Measurements from ENCODE around the gene DCLK3. TPM values are rescaled to one million over a fixed set of nuclear protein-coding genes. Genes with fewer than 3 reads are reported as not detected.

The DCLK3 gene
- total RNA-seq, 1 donor from 2014 or later: not detected

GRCh38 chr3:36811768-36812167 is 47.4 kb upstream of the DCLK3 start:
- H3K27me3 ChIP-seq (ENCODE audit: insufficient read depth, low read length): no peaks in the 10 kb centered on the region
- Mint-ChIP-seq H3K9me3 (ENCODE audit: unreplicated experiment) (no peaks in the 10 kb centered on the region), H3K27me3 (ENCODE audit: low read depth, unreplicated experiment) (peaks cover 22% of the 10 kb centered on the region), H3K4me3 (ENCODE audit: unreplicated experiment) (no peak overlapping the region), H3K36me3 (ENCODE audit: low read depth, unreplicated experiment) (no peaks in the 10 kb centered on the region), H3K27ac (ENCODE audit: unreplicated experiment) (no peak overlapping the region), H3K4me1 (ENCODE audit: low read depth, unreplicated experiment) (peaks cover 4% of the 10 kb centered on the region)
- H4K20me1 ChIP-seq (ENCODE audit: insufficient read depth, low read length): no peaks in the 10 kb centered on the region
- no peaks in the 10 kb centered on the region for H3K36me3 ChIP-seq (ENCODE audit: insufficient read depth, low read length)
- no peak overlapping the region for H3K4me3 ChIP-seq (ENCODE audit: insufficient read depth, low read depth, low read length)
- no peak overlapping the region for H2AFZ ChIP-seq (ENCODE audit: low read depth, low read length)
- no peak overlapping the region for H3K9ac ChIP-seq (ENCODE audit: low read length)
- no peaks in the 10 kb centered on the region for H3K9me3 ChIP-seq (ENCODE audit: insufficient read depth, low read depth, low read length)
- no peaks in the 10 kb centered on the region for H3K4me1 ChIP-seq (ENCODE audit: insufficient read depth, low read length)
- DNase-seq (ENCODE audit: low read depth) (no peak), FAIRE-seq (no peak)
- no peak for TF ChIP-seq CTCF (IDR thresholded peaks at IDR 0.05; ENCODE audit: insufficient read depth, low read depth, low read length)
- TF ChIP-seq EZH2 (IDR thresholded peaks at IDR 0.05; ENCODE audit: insufficient read depth, low read length): no peak
- no peak overlapping the region for H3K27ac ChIP-seq (ENCODE audit: low read depth, low read length)
- H3K79me2 ChIP-seq (ENCODE audit: insufficient read depth, low read length): no peaks in the 10 kb centered on the region
- H3K4me2 ChIP-seq (ENCODE audit: low read length): no peak overlapping the region

GRCh38 chr3:36804295-36805055 is 40.1 kb upstream of the DCLK3 start:
- H3K27ac ChIP-seq (ENCODE audit: low read depth, low read length): no peak overlapping the region
- no peak for TF ChIP-seq EZH2 (IDR thresholded peaks at IDR 0.05; ENCODE audit: insufficient read depth, low read length)
- no peak for TF ChIP-seq CTCF (IDR thresholded peaks at IDR 0.05; ENCODE audit: insufficient read depth, low read depth, low read length)
- H3K79me2 ChIP-seq (ENCODE audit: insufficient read depth, low read length): no peaks in the 10 kb centered on the region
- no peaks in the 10 kb centered on the region for H3K27me3 ChIP-seq (ENCODE audit: insufficient read depth, low read length)
- H3K4me3 ChIP-seq (ENCODE audit: insufficient read depth, low read depth, low read length): no peak overlapping the region
- H4K20me1 ChIP-seq (ENCODE audit: insufficient read depth, low read length): no peaks in the 10 kb centered on the region
- H3K4me2 ChIP-seq (ENCODE audit: low read length): no peak overlapping the region
- no peaks in the 10 kb centered on the region for H3K4me1 ChIP-seq (ENCODE audit: insufficient read depth, low read length)
- no peaks in the 10 kb centered on the region for H3K36me3 Mint-ChIP-seq (ENCODE audit: low read depth, unreplicated experiment)
- no peaks in the 10 kb centered on the region for H3K4me1 Mint-ChIP-seq (ENCODE audit: low read depth, unreplicated experiment)
- peaks cover 8% of the 10 kb centered on the region for H3K9me3 Mint-ChIP-seq (ENCODE audit: unreplicated experiment)
- FAIRE-seq (no peak), DNase-seq (ENCODE audit: low read depth) (no peak)
- no peaks in the 10 kb centered on the region for H3K9me3 ChIP-seq (ENCODE audit: insufficient read depth, low read depth, low read length)
- H3K27me3 Mint-ChIP-seq (ENCODE audit: low read depth, unreplicated experiment): peaks cover 2% of the 10 kb centered on the region
- no peak overlapping the region for H2AFZ ChIP-seq (ENCODE audit: low read depth, low read length)
- H3K27ac Mint-ChIP-seq (ENCODE audit: unreplicated experiment): no peak overlapping the region
- no peak overlapping the region for H3K4me3 Mint-ChIP-seq (ENCODE audit: unreplicated experiment)
- no peak overlapping the region for H3K9ac ChIP-seq (ENCODE audit: low read length)
- no peaks in the 10 kb centered on the region for H3K36me3 ChIP-seq (ENCODE audit: insufficient read depth, low read length)

- DNase-seq (ENCODE audit: low read depth): no peak
- no peak overlapping the region for H3K4me3 Mint-ChIP-seq (ENCODE audit: unreplicated experiment)
- H3K9me3 ChIP-seq (ENCODE audit: insufficient read depth, low read depth, low read length): no peaks in the 10 kb centered on the region
Measured at GRCh38 chr3:36803091-36803791, 38.9 kb upstream of the DCLK3 start.

More at GRCh38 chr3:36803091-36803791, 38.9 kb upstream of the DCLK3 start:
- no peaks in the 10 kb centered on the region for H4K20me1 ChIP-seq (ENCODE audit: insufficient read depth, low read length)
- H3K4me1 ChIP-seq (ENCODE audit: insufficient read depth, low read length): no peaks in the 10 kb centered on the region
- no peak overlapping the region for H3K9ac ChIP-seq (ENCODE audit: low read length)
- H3K27ac ChIP-seq (ENCODE audit: low read depth, low read length): no peak overlapping the region
- no peaks in the 10 kb centered on the region for H3K36me3 ChIP-seq (ENCODE audit: insufficient read depth, low read length)
- H3K4me3 ChIP-seq (ENCODE audit: insufficient read depth, low read depth, low read length): no peak overlapping the region
- FAIRE-seq: no peak
- peaks cover 2% of the 10 kb centered on the region for H3K27me3 Mint-ChIP-seq (ENCODE audit: low read depth, unreplicated experiment)
- no peak overlapping the region for H3K27ac Mint-ChIP-seq (ENCODE audit: unreplicated experiment)
- peaks cover 8% of the 10 kb centered on the region for H3K9me3 Mint-ChIP-seq (ENCODE audit: unreplicated experiment)
- H3K36me3 Mint-ChIP-seq (ENCODE audit: low read depth, unreplicated experiment): no peaks in the 10 kb centered on the region
- no peak for TF ChIP-seq EZH2 (IDR thresholded peaks at IDR 0.05; ENCODE audit: insufficient read depth, low read length)
- H3K4me1 Mint-ChIP-seq (ENCODE audit: low read depth, unreplicated experiment): no peaks in the 10 kb centered on the region
- no peaks in the 10 kb centered on the region for H3K27me3 ChIP-seq (ENCODE audit: insufficient read depth, low read length)
- H2AFZ ChIP-seq (ENCODE audit: low read depth, low read length): no peak overlapping the region
- H3K79me2 ChIP-seq (ENCODE audit: insufficient read depth, low read length): no peaks in the 10 kb centered on the region
- H3K4me2 ChIP-seq (ENCODE audit: low read length): no peak overlapping the region
